ENCODE data around the gene ACKR4. TPM values are rescaled to one million over a fixed set of nuclear protein-coding genes. Genes with fewer than 3 reads are reported as not detected.

Gene ACKR4
- total and polyA plus RNA-seq, 2 experiments from 2014 or later, result 0.26 TPM; not detected in 1

- H3K4me3 Mint-ChIP-seq, result no peak overlapping the region
- DNase-seq (ENCODE audit: low spot score) (no peak), ATAC-seq (no peak)
- Histone ChIP-seq H3K4me1 (ENCODE audit: insufficient read depth) (no peaks in the 10 kb centered on the region; the same call in 1 of the 2 replicates), H2AFZ (no peak overlapping the region), H3K79me2 (replicated peaks; ENCODE audit: insufficient read depth) (no peaks in the 10 kb centered on the region), H4K20me1 (replicated peaks; ENCODE audit: insufficient read depth) (no peaks in the 10 kb centered on the region), H3K27ac (ENCODE audit: low read depth) (no peak overlapping the region), H3K9me2 (ENCODE audit: insufficient read depth) (no peaks in the 10 kb centered on the region), H3K4me2 (no peak overlapping the region), H3K4me3 (no peak overlapping the region), H3K36me3 (ENCODE audit: insufficient read depth) (no peaks in the 10 kb centered on the region), H3F3A (replicated peaks; ENCODE audit: low read depth) (no peaks in the 10 kb centered on the region), H3K27me3 (ENCODE audit: insufficient read depth) (no peaks in the 10 kb centered on the region)
- H3K9me3 Mint-ChIP-seq, result no peaks in the 10 kb centered on the region
- peaks cover 6% of the 10 kb centered on the region; the same call in 2 of the 3 replicates for H3K4me1 Mint-ChIP-seq
- no peaks in the 10 kb centered on the region for H3K36me3 Mint-ChIP-seq (ENCODE audit: low read depth)
- no peak overlapping the region for H3K27ac Mint-ChIP-seq
- TF ChIP-seq ZNF331 (CRISPR knock-in tag; IDR thresholded peaks at IDR 0.05; ENCODE audit: low read depth) (no peak), STAT1 (IDR thresholded peaks at IDR 0.05; ENCODE audit: unreplicated experiment) (no peak), NANOG (IDR thresholded peaks at IDR 0.05; ENCODE audit: borderline replicate concordance) (no peak), ZNF114 (CRISPR knock-in tag; IDR thresholded peaks at IDR 0.05) (no peak), ETS1 (IDR thresholded peaks at IDR 0.05) (no peak), CTCF (conservative IDR thresholded peaks at IDR 0.05; ENCODE audit: low read depth in 2 of 2) (no peak), POLR2AphosphoS5 (IDR thresholded peaks at IDR 0.05; ENCODE audit: low read depth) (no peak), CREB1 (CRISPR knock-in tag; IDR thresholded peaks at IDR 0.05; ENCODE audit: low read depth) (no peak), EZH2phosphoT487 (IDR thresholded peaks at IDR 0.05; ENCODE audit: unreplicated experiment) (no peak)
- peaks cover 2% of the 10 kb centered on the region for H3K27me3 Mint-ChIP-seq (ENCODE audit: insufficient read depth, low read depth, poor library complexity)
Observed at GRCh38 chr3:132596326-132596725, 744 bp upstream of the ACKR4 start.

- Histone ChIP-seq H3K4me2 (no peak overlapping the region), H3K9me2 (ENCODE audit: insufficient read depth) (no peaks in the 10 kb centered on the region), H3K27me3 (ENCODE audit: insufficient read depth) (no peaks in the 10 kb centered on the region), H4K20me1 (replicated peaks; ENCODE audit: insufficient read depth) (no peaks in the 10 kb centered on the region), H2AFZ (no peak overlapping the region), H3K36me3 (ENCODE audit: insufficient read depth) (no peaks in the 10 kb centered on the region), H3F3A (replicated peaks; ENCODE audit: low read depth) (no peaks in the 10 kb centered on the region), H3K4me3 (no peak overlapping the region), H3K79me2 (replicated peaks; ENCODE audit: insufficient read depth) (no peaks in the 10 kb centered on the region), H3K4me1 (ENCODE audit: insufficient read depth) (no peaks in the 10 kb centered on the region; the same call in 1 of the 2 replicates), H3K27ac (ENCODE audit: low read depth) (no peak overlapping the region)
- no peak for TF ChIP-seq POLR2AphosphoS5 (IDR thresholded peaks at IDR 0.05; ENCODE audit: low read depth)
- Mint-ChIP-seq H3K4me1 (peaks cover 6% of the 10 kb centered on the region; the same call in 2 of the 3 replicates), H3K27me3 (ENCODE audit: insufficient read depth, low read depth, poor library complexity) (no peaks in the 10 kb centered on the region), H3K27ac (no peak overlapping the region), H3K36me3 (ENCODE audit: low read depth) (no peaks in the 10 kb centered on the region), H3K4me3 (no peak overlapping the region), H3K9me3 (no peaks in the 10 kb centered on the region)
- DNase-seq (ENCODE audit: low spot score) (no peak), ATAC-seq (no peak)
Observed at GRCh38 chr3:132597660-132598059, 590 bp downstream of the ACKR4 start.
